HG03066 (cell line): ENCODE data around the gene CFAP97.
"Not testable (repeated sequence)": the region's sequence is repeated elsewhere in the genome, so short reads cannot be mapped to it uniquely, and the experiment has no call there.

Source experiments
- ATAC-seq: cut with Tn5 transposase; IDR thresholded peaks from one replicate; pipeline ENCODE4 v1.9.1; 2021; ENCODE audit warnings: low read depth; ENCODE audit not compliant: unreplicated experiment

The CFAP97 gene

GRCh38 chr4:185144601-185145240 lies 59.1 kb downstream of the CFAP97 start:
- ATAC-seq: no peak

DNA sequence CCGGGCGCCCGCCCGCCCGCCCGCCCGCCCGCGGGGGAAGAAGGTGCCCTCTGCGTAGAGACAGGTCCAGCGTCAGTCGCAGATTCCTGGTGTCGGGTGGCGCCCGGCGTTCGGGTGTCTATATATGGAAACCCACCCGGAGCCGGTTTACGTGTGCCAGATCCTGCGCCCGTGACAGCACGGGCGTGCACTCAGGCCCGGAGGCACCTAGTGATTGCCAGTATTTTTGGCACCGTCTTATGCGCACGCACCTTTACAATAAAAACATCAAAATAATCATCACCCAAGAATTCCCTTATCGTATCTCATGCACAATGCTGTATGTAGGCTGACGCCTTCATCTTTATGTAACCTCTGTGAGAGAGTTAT lies 60.2 kb downstream of the CFAP97 start:
- ATAC-seq: peak; percentile 24

GRCh38 chr4:185142912-185143600 lies 60.7 kb downstream of the CFAP97 start, which contains the start of gene SLC25A4:
Gene SLC25A4 (plus strand): TSS chr4:185143266. CDS start chr4:185143373, 107 bp downstream.
- peak; percentile 94 for ATAC-seq

GRCh38 chr4:185142564-185142911 lies 61.3 kb downstream of the CFAP97 start:
- ATAC-seq: no peak

- ATAC-seq: no peak
These were observed 62.0 kb downstream of the CFAP97 start for GRCh38 chr4:185141777-185142176.

- ATAC-seq: no peak
These were observed 64.1 kb downstream of the CFAP97 start for GRCh38 chr4:185139736-185140135.

GRCh38 chr4:185138161-185138560 lies 65.6 kb downstream of the CFAP97 start:
- ATAC-seq: no peak

- no peak for ATAC-seq
These were observed 66.4 kb downstream of the CFAP97 start for GRCh38 chr4:185137233-185137925.

- peak; percentile 54 for ATAC-seq
These were observed 69.4 kb downstream of the CFAP97 start for GRCh38 chr4:185134307-185134869.

- no peak for ATAC-seq
These were observed 75.3 kb downstream of the CFAP97 start for GRCh38 chr4:185128272-185129119.

- ATAC-seq: no peak
These were observed 76.5 kb downstream of the CFAP97 start for GRCh38 chr4:185127021-185127925.

DNA sequence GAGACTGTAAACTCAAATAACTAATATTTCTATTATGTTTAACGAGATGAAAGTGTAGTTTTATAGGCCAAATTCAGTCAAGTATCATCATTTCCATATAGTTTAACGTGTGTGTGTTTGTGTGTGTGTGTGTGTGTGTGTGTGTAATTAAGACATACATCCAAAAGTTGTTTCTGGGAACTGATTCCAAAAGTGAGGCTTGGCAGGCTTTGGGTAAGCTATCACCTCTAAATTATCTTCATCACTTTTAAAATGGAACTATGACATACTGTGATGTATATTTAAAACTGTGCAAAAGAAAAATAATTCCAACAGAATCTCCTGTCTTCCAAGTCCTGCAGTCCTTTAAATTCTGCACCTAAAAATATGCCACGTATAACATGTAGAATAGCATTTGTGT lies 79.8 kb downstream of the CFAP97 start:
- ATAC-seq: no peak

DNA sequence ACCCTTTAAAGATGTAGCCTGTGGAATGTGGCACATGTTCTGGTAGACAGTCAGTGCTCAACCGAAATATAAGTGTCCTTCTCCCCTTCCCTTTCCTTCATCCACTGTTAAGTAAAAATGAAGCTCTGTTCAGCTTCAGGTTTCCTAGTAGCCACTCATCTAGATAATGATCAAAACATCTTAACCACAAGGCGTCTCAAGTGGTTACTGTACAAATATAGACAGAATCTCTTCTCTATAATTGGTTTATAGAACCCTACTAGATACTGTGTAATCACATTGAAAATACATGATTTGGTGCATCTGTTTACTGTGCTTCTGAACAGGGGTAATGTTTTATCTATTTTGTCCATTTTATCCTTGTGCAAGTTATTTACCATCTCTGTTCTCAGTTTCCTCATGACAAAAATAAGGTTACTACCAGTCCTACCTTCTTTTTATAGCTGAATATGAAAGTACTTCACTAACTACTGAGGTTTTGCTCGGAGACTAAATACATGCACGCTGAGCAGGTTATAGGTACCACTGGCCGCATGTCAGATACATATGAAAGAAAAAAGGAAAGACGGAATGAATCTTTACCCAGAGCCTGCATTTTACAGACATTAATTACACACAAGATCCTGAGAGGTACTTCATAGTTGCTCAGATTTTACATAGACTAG lies 81.0 kb downstream of the CFAP97 start:
- peak; percentile 70 for ATAC-seq

- no peak for ATAC-seq
These were observed 83.2 kb downstream of the CFAP97 start for GRCh38 chr4:185120631-185120946.

DNA sequence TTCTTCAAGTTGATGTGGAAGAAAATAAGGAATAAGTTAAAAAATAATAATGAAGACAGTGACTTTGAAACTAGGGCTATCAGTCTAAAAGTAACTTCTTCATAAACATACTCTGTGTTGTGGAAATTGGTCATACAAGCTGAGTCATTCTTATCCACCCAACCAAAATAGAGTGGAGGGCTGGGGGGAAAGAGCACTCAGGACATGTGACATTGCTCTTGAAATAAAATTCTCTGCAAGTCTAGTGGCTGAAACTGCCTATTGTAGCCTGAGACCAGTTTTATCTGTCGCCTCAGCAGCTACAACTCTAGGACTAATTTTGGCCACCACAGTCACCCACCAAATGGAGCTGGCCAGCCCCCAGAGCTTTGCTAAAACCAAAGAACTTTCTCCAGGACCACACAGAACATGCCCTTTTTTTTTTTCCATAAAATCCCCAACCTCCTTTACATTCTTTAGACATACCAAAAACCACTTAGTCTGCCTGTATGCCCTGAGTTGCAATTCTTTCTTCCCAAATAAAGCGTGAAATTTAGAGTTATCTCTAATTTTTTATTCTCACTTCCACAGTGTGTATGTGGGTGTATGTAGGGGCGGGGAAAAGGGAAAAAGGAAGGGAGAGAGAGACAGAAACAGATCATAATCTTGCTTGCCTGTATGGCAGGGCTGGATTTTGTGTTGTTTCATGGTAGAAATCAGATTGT lies 83.7 kb downstream of the CFAP97 start:
- ATAC-seq: no peak

DNA sequence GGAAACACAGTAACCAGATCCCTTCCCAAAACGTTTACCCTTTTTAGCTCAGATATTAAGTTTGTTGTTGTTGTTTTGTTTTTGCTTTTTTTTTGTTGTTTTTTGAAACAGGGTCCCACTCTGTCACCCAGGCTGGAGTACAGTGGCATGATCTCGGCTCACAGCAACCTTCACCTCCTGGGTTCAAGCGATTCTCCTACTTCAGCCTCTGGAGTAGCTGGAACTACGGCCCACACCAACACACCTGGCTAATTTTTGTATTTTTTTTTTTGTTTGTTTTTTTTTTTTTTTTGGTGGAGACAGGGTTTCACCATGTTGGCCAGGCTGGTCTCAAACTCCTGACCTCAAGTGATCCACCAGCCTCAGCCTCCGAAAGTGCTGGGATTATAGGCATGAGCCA lies 84.3 kb downstream of the CFAP97 start:
- ATAC-seq: not testable (repeated sequence)

DNA sequence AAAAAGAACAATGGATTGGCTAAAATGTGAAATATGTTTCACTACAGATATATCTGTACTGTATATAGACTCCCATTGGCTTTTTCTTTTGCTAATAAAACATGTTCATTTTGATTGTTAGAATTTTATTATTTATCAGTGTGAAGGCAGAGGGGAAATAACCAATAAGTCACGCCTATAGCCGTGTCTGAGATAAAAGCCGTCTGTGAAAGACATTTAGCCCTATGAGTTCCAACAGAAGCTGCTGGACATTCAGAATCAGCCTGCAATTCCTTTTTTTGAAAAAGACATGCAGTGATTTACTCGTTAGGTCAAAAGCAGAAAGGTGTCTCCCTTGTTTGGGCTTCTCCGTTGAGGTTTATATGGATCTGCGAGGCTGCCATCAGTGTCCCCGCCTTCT lies 84.9 kb downstream of the CFAP97 start:
- ATAC-seq: no peak

- ATAC-seq: no peak
These were observed 86.4 kb downstream of the CFAP97 start for GRCh38 chr4:185117300-185117934.
